HUES48 (cell line): Measurements from ENCODE around the gene HNF1B.
A peak's percentile ranks its signal among the peaks of the same experiment; 100 is the strongest.
"Not testable (repeated sequence)": the region's sequence is repeated elsewhere in the genome, so short reads cannot be mapped to it uniquely, and the experiment has no call there.

ENCODE experiments used
- H3K27ac ChIP-seq: one replicate; pipeline ENCODE4 v1.7.0; 2013; ENCODE audit warnings: low read depth, low read length, inconsistent platforms
- H3K27me3 ChIP-seq: 2 replicates; pipeline ENCODE4 v1.6.1; 2013; ENCODE audit warnings: mild to moderate bottlenecking, low read length; ENCODE audit not compliant: control insufficient read depth, insufficient read depth
- H3K36me3 ChIP-seq: 2 replicates; pipeline ENCODE4 v1.6.1; 2013; ENCODE audit warnings: low read length; ENCODE audit not compliant: control insufficient read depth, insufficient read depth
- H3K4me1 ChIP-seq: 2 replicates; pipeline ENCODE4 v1.6.1; 2013; ENCODE audit warnings: mild to moderate bottlenecking, low read length; ENCODE audit not compliant: control insufficient read depth, insufficient read depth
- H3K4me3 ChIP-seq: 2 replicates; pipeline ENCODE4 v1.5.1; 2013; ENCODE audit warnings: mild to moderate bottlenecking, low read depth, low read length
- H3K9ac ChIP-seq: 2 replicates; pipeline ENCODE4 v1.6.1; 2013; ENCODE audit warnings: mild to moderate bottlenecking, low read depth, low read length, moderate library complexity
- H3K9me3 ChIP-seq: 2 replicates; pipeline ENCODE4 v1.6.1; 2013; ENCODE audit warnings: low read length; ENCODE audit not compliant: control insufficient read depth, insufficient read depth

HNF1B gene

GRCh38 chr17:37744961-37745800 is at the start of gene HNF1B:
TSS of gene HNF1B (minus strand) at chr17:37745059. CDS start at chr17:37744884, 175 bp downstream.
- H3K36me3 ChIP-seq, result no peaks in the 10 kb centered on the region
- no peak within 1 kb of the TSS for H3K9ac ChIP-seq
- H3K9me3 ChIP-seq, result no peaks in the 10 kb centered on the region
- H3K27ac ChIP-seq, result peak within 1 kb of the TSS; percentile 51
- H3K4me1 ChIP-seq, result peaks cover 24% of the 10 kb centered on the region
- H3K4me3 ChIP-seq, result peak within 1 kb of the TSS; percentile 68
- peaks cover 91% of the 10 kb centered on the region for H3K27me3 ChIP-seq

GRCh38 chr17:37792787-37793186 is 47.9 kb upstream of the HNF1B start:
- no peaks in the 10 kb centered on the region for H3K27me3 ChIP-seq
- H3K4me3 ChIP-seq, result no peak overlapping the region
- no peak overlapping the region for H3K27ac ChIP-seq
- no peaks in the 10 kb centered on the region for H3K9me3 ChIP-seq
- H3K9ac ChIP-seq, result no peak overlapping the region
- 0 out of 2 replicates have a peak, but pooled peaks cover 5% of the 10 kb centered on the region for H3K4me1 ChIP-seq
- H3K36me3 ChIP-seq, result no peaks in the 10 kb centered on the region

GRCh38 chr17:37791447-37792399 is 46.9 kb upstream of the HNF1B start:
- H3K4me1 ChIP-seq, result no peaks in the 10 kb centered on the region
- H3K27ac ChIP-seq, result no peak overlapping the region
- H3K27me3 ChIP-seq, result no peaks in the 10 kb centered on the region
- no peak overlapping the region for H3K4me3 ChIP-seq
- H3K36me3 ChIP-seq, result no peaks in the 10 kb centered on the region
- H3K9me3 ChIP-seq, result no peaks in the 10 kb centered on the region
- H3K9ac ChIP-seq, result no peak overlapping the region

- Histone ChIP-seq H3K4me1 (no peaks in the 10 kb centered on the region), H3K9me3 (no peaks in the 10 kb centered on the region), H3K9ac (no peak overlapping the region), H3K27me3 (no peaks in the 10 kb centered on the region), H3K36me3 (no peaks in the 10 kb centered on the region), H3K4me3 (no peak overlapping the region), H3K27ac (no peak overlapping the region)
Observed at GRCh38 chr17:37789771-37790541, 45.1 kb upstream of the HNF1B start.

GRCh38 chr17:37789021-37789565 is 44.2 kb upstream of the HNF1B start:
- Histone ChIP-seq H3K4me1 (no peaks in the 10 kb centered on the region), H3K27me3 (no peaks in the 10 kb centered on the region), H3K9ac (no peak overlapping the region), H3K36me3 (no peaks in the 10 kb centered on the region), H3K4me3 (no peak overlapping the region), H3K27ac (no peak overlapping the region), H3K9me3 (no peaks in the 10 kb centered on the region)

- Histone ChIP-seq H3K9me3 (no peaks in the 10 kb centered on the region), H3K27ac (no peak overlapping the region), H3K4me1 (no peaks in the 10 kb centered on the region), H3K9ac (no peak overlapping the region), H3K36me3 (no peaks in the 10 kb centered on the region), H3K4me3 (no peak overlapping the region), H3K27me3 (no peaks in the 10 kb centered on the region)
Observed at GRCh38 chr17:37788526-37788925, 43.7 kb upstream of the HNF1B start.

- Histone ChIP-seq H3K27me3 (no peaks in the 10 kb centered on the region), H3K27ac (no peak overlapping the region), H3K36me3 (no peaks in the 10 kb centered on the region), H3K4me1 (no peaks in the 10 kb centered on the region), H3K9me3 (no peaks in the 10 kb centered on the region), H3K9ac (no peak overlapping the region), H3K4me3 (no peak overlapping the region)
Observed at GRCh38 chr17:37787055-37787757, 42.3 kb upstream of the HNF1B start.

- Histone ChIP-seq H3K27me3 (no peaks in the 10 kb centered on the region), H3K9ac (no peak overlapping the region), H3K4me3 (no peak overlapping the region), H3K36me3 (no peaks in the 10 kb centered on the region), H3K4me1 (no peaks in the 10 kb centered on the region), H3K9me3 (no peaks in the 10 kb centered on the region), H3K27ac (no peak overlapping the region)
Observed at GRCh38 chr17:37786481-37786880, 41.6 kb upstream of the HNF1B start.

GRCh38 chr17:37782460-37782859 is 37.6 kb upstream of the HNF1B start:
- not testable (repeated sequence) for H3K27me3 ChIP-seq, H3K36me3 ChIP-seq, H3K27ac ChIP-seq, H3K4me3 ChIP-seq, H3K9ac ChIP-seq, H3K9me3 ChIP-seq, H3K4me1 ChIP-seq

GRCh38 chr17:37781451-37781850 is 36.6 kb upstream of the HNF1B start:
- no peak overlapping the region for H3K27ac ChIP-seq
- no peak overlapping the region for H3K9ac ChIP-seq
- H3K27me3 ChIP-seq, result no peaks in the 10 kb centered on the region
- H3K36me3 ChIP-seq, result no peaks in the 10 kb centered on the region
- no peak overlapping the region for H3K4me3 ChIP-seq
- H3K4me1 ChIP-seq, result no peaks in the 10 kb centered on the region
- H3K9me3 ChIP-seq, result no peaks in the 10 kb centered on the region
